MG63 (cell line): ENCODE data around the gene NUP62. TPM values are rescaled to one million over a fixed set of nuclear protein-coding genes. Genes with fewer than 3 reads are reported as not detected.
"Not testable (repeated sequence)": the region's sequence is repeated elsewhere in the genome, so short reads cannot be mapped to it uniquely, and the experiment has no call there.

Source experiments
- DNase-seq: peaks from one replicate; pipeline ENCODE4 v3.0.0-alpha.2; 2020
- H3K27me3 ChIP-seq: fragments of 250-450 bp; sonication (Bioruptor Pico); 2 replicates; pipeline ENCODE4 v1.5.1; 2020; ENCODE audit warnings: mild to moderate bottlenecking, moderate library complexity
- H3K36me3 ChIP-seq: fragments of 250-450 bp; sonication (Bioruptor Pico); 2 replicates; pipeline ENCODE4 v1.5.1; 2020; ENCODE audit warnings: mild to moderate bottlenecking, moderate library complexity
- H3K4me3 ChIP-seq: fragments of 250-450 bp; sonication (Bioruptor Pico); 2 replicates; pipeline ENCODE4 v1.5.1; 2020; ENCODE audit warnings: mild to moderate bottlenecking, moderate library complexity
- H3K9me3 ChIP-seq: fragments of 250-450 bp; sonication (Bioruptor Pico); 2 replicates; pipeline ENCODE4 v1.5.1; 2020; ENCODE audit warnings: mild to moderate bottlenecking, moderate library complexity
- total RNA-seq: library from RNA; depleted of rRNA; stranded (reverse); fragments of >200 nt; shearing (Covaris generic); gene quantifications from 2 replicates; pipeline ENCODE4 v1.2.3, GENCODE V29; 2014; ENCODE audit warnings: low replicate concordance

NUP62 gene
- total RNA-seq, 1 experiment from 2014 or later = 76.0 TPM

- Histone ChIP-seq H3K9me3 (no peaks in the 10 kb centered on the region), H3K27me3 (peaks cover under 1% of the 10 kb centered on the region), H3K36me3 (no peaks in the 10 kb centered on the region), H3K4me3 (no peak overlapping the region)
- no peak for DNase-seq
Observed at GRCh38 chr19:49956115-49956495, 26.8 kb upstream of the NUP62 start.

GRCh38 chr19:49954933-49955332 lies 25.6 kb upstream of the NUP62 start:
- no peaks in the 10 kb centered on the region for H3K9me3 ChIP-seq
- DNase-seq = no peak

DNA sequence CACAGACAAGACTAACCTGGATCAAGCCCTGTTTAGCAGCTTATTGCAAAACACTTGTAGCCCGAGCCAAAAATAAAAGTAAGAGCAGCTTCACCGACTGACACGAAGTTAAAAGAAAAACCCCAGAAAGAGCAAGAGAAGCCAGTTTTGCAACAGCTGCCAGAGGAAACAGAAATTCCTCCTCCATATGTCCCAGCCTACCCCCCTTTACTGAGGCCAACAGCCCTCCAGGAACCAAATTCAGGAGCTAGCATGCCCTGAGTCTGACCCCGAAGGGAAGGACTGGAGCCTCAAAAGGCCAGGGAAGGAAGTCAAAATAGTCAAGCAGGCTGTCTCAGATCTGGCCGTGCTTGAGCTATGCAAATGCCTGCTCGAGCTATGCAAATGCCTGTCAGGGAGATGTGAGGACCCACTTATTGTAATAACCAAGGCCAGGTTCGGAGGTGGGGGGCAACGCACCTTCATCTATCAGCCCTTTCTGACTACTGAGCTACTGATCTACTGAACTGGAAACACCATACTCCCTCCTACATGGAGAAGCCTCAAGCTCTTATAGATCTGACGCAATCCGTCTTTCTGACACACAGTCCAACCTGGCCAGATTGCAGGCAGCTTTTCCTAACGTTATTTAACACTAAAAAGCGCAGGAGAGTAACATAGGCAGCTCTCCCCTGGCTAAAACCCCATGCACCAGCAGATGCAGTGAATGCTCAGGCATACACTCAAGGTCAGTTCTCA lies 25.0 kb upstream of the NUP62 start:
- H3K4me3 ChIP-seq = no peak overlapping the region
- no peaks in the 10 kb centered on the region for H3K9me3 ChIP-seq
- H3K36me3 ChIP-seq = no peaks in the 10 kb centered on the region
- no peaks in the 10 kb centered on the region; the same call in none of the 2 replicates for H3K27me3 ChIP-seq
- no peak for DNase-seq

More at GRCh38 chr19:49954933-49955332, 25.6 kb upstream of the NUP62 start:
- Histone ChIP-seq H3K36me3 (no peaks in the 10 kb centered on the region), H3K27me3 (no peaks in the 10 kb centered on the region; the same call in none of the 2 replicates), H3K4me3 (no peak overlapping the region)

DNA sequence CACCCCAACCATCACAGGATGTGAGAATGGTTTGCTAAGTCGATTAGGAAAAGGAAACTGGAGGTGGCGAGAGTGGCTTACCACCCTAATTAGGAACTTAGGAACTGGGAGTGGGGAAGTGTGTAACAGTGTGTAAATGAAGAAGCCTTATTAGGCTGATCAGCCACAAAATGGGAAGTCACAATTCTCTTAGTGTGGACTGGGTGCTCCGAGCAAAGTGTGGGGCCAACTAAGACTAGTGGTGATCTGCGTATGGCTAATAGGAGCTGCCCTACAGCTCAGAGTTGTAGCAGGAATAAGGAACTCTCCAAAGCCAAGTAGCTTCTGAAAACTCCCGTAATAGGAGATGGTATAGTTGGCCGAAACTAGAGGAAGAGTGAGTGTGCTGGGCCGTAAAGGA lies 24.1 kb upstream of the NUP62 start:
- Histone ChIP-seq H3K9me3 (no peaks in the 10 kb centered on the region), H3K4me3 (no peak overlapping the region), H3K27me3 (no peaks in the 10 kb centered on the region; the same call in 1 of the 2 replicates), H3K36me3 (no peaks in the 10 kb centered on the region)
- DNase-seq = no peak

GRCh38 chr19:49952906-49953305 lies 23.6 kb upstream of the NUP62 start:
- H3K9me3 ChIP-seq = no peaks in the 10 kb centered on the region
- no peak overlapping the region for H3K4me3 ChIP-seq
- DNase-seq = no peak
- no peaks in the 10 kb centered on the region for H3K36me3 ChIP-seq
- no peaks in the 10 kb centered on the region; the same call in 1 of the 2 replicates for H3K27me3 ChIP-seq

- no peaks in the 10 kb centered on the region; the same call in 1 of the 2 replicates for H3K27me3 ChIP-seq
- no peak for DNase-seq
- no peak overlapping the region for H3K4me3 ChIP-seq
- H3K9me3 ChIP-seq = no peaks in the 10 kb centered on the region
- no peaks in the 10 kb centered on the region for H3K36me3 ChIP-seq
Observed at GRCh38 chr19:49952479-49952836, 23.2 kb upstream of the NUP62 start.

DNA sequence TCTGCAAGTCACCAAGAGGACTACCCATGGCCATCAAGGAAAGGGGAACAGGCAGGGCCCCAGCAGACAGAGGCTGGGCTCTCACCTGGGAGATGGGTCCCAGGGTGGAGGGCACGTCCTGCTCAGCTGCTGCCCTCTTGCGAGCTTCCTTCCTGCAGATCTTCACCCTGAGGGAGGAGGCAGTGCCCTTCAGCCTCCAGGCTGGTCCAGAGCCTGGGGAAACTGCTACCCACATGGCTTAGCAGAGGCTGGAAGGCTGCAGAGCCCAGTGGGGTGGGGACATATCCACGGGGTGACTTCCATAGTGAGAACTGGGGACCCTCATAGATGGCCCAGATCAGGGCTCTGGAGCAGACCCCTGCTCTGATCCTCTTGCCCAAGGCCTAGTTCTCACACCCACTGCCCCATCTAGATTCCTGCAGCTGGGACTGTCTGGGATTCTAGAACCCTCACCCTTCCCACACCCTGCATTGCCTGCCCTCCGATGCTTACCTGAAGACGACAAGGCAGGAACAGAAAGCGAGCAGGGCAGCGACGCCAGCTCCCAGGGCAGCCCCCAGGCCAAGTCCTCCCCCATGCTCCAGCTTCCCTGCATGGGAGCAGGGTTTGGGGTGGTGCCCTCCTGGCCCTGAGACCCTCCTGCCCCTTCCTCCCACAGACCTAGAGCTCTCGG lies 22.6 kb upstream of the NUP62 start:
- no peak for DNase-seq
- Histone ChIP-seq H3K36me3 (no peaks in the 10 kb centered on the region), H3K27me3 (no peaks in the 10 kb centered on the region; the same call in 1 of the 2 replicates), H3K9me3 (no peaks in the 10 kb centered on the region), H3K4me3 (no peak overlapping the region)

DNA sequence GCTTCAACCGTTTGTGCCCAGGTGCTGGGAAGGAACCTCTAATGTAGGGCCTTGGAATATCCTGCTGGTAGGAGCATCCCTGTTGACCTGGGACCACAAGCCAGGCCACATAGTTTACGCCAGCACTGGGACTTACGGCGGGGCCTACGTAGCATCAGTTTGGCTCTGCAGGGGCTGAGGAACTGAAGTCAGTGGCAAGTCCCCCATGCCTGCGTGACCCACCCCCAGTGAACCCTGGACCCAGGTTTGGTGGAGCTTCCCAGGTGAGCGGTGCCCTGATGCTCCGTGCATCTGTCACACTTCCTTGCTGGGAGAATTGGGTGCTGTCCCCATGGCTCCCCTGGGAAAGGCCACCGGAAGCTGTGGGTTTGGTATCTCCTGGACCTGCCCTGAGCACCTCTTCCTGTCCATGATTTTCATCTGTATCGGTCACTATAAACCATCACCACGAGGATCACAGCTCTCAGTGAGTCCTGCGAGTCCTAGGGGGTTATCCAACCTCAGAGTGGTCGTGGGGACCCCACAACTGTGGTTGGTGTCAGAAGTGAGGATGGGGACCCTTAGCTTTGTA lies 21.7 kb upstream of the NUP62 start:
- H3K27me3 ChIP-seq = peaks cover 4% of the 10 kb centered on the region; the same call in 1 of the 2 replicates
- H3K4me3 ChIP-seq = no peak overlapping the region
- H3K9me3 ChIP-seq = no peaks in the 10 kb centered on the region
- no peak for DNase-seq
- H3K36me3 ChIP-seq = no peaks in the 10 kb centered on the region

DNA sequence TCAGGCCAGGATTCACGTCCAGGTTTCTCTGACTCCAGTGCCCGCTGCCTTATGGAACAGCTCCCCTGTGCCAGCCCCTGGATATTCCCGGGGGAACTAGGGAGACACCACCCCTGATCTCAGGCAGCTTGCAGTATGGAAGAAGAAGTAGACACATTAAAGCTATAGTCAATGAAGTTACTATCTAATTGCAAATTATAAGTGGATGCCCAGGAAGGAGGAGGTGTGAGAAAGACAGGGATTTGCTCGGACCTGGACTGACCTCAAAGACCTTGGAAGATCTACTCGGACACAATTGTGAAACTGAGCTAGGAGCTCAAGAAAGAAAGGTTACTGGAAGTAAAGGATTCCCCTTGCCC lies 21.3 kb upstream of the NUP62 start:
- no peak overlapping the region for H3K4me3 ChIP-seq
- no peaks in the 10 kb centered on the region for H3K9me3 ChIP-seq
- H3K27me3 ChIP-seq = peaks cover 4% of the 10 kb centered on the region; the same call in 1 of the 2 replicates
- DNase-seq = no peak
- no peaks in the 10 kb centered on the region for H3K36me3 ChIP-seq

DNA sequence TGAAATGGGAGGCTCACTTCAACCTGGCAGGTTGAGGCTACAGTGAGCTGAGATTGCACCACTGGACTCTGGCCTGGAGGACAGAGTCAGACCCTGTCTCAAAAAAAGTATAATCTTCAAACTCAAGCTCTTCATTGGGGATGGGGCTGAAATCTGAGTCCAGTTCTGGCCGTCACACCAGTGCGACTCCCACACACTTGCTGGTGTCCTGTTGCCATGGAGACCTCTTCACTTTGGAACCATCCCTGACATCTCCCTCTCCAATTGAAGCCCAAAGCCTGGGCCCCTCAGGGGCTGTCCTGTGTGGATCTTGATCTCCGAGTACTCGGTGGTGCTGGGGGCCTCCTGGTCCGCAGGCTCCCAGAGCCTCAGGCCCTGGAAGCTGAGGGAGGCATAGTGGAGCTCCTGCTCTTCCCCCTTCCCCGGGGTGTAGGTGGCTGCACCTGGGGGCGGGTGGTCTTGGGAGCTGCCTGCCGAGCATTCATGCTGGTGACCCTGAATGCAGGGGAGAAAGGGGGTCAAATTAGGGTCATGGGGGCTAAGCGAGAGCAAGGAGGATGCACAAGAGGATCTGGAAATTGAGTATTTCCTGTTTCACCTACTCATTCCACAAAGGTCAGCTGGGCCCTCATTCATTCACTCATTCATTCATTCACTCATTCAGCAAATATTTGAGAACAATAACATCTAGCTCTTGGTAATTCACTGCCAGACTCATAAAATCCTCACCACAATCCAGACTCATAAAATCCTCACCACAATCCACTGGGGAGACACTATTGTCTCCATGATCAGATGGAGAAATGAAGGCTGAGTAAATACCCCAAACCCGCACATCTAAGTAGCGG lies 20.7 kb upstream of the NUP62 start:
- H3K4me3 ChIP-seq = no peak overlapping the region
- H3K9me3 ChIP-seq = no peaks in the 10 kb centered on the region
- peaks cover 4% of the 10 kb centered on the region; the same call in 1 of the 2 replicates for H3K27me3 ChIP-seq
- no peak for DNase-seq
- no peaks in the 10 kb centered on the region for H3K36me3 ChIP-seq

DNA sequence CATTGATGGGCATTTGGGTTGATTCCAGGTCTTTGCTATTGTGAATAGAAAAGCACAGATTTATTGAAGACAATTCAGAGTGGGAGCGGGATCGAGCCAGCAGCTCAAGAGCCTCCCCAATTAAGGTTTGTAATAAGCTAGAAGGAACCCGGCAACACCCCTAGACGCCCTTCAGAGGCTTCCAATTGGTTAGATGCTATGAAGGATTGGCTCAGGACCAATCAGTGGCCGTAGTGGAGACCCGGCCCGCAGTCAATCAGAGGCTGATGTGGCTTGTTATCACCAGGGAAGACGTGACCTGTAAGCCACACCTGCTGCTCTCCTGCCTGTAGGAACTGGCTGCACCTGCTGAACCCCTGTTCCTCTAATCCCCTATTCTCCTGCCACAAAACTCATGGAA lies 17.1 kb upstream of the NUP62 start:
- Histone ChIP-seq H3K4me3 (no peak overlapping the region), H3K36me3 (no peaks in the 10 kb centered on the region), H3K9me3 (no peaks in the 10 kb centered on the region), H3K27me3 (peaks cover 4% of the 10 kb centered on the region; the same call in 1 of the 2 replicates)
- DNase-seq = no peak

DNA sequence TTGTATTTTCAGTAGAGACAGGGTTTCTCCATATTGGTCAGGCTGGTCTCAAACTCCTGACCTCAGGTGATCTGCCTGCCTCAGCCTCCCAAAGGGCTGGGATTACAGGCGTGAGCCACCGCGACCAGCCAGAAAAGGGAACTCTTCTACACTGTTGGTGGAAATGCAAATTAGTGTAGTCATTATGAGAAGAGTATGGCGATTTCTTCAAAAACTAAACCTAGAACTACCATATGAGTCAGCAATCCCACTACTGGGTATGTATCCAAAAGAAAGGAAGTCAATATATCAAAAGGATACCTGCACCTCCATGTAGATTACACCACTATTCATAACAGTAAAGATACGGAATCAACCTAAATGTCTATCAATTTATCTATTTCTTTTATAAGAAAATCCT lies 15.3 kb upstream of the NUP62 start:
- H3K4me3 ChIP-seq, H3K9me3 ChIP-seq, H3K36me3 ChIP-seq, DNase-seq, H3K27me3 ChIP-seq: not testable (repeated sequence)

- H3K9me3 ChIP-seq = no peaks in the 10 kb centered on the region
- H3K4me3 ChIP-seq = no peak overlapping the region
- no peaks in the 10 kb centered on the region; the same call in 1 of the 2 replicates for H3K36me3 ChIP-seq
- H3K27me3 ChIP-seq = no peaks in the 10 kb centered on the region
- no peak for DNase-seq
Observed at GRCh38 chr19:49940482-49940791, 11.1 kb upstream of the NUP62 start.

DNA sequence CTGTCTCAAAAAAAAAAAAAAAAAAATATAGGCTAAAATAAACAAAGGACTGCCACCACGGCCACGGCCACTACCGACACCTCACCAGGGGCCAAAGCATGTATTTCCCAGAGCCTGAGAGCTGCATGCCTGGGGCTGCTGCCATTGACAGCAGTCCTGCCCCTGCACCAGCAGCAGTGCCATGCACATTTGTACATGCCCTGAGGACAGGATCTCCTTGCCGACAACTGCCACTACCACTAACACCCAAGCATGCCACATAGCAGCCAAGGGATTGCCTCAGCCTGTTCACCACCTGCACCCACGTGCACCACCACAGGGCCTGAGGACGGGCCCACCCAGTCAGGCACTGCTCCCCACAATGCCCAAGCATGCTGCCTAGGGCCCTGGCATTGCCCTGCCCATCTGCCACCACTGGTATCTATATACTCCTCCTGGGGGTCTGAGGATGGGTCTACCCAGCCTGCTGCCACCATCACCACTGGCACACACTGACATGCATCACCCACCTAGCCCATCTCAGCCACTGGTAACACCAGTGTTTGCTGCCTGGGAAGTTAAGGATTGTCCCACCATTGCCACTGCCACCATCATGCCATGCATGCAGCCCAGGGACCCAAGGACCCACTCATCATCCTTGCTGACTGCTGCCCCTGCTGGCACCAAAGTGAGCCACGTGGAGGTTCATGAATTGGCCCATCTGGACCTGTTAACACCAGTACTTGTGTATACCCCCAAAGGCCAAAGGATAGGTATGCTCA lies 10.6 kb upstream of the NUP62 start:
- no peak for DNase-seq
- Histone ChIP-seq H3K27me3 (no peaks in the 10 kb centered on the region), H3K36me3 (no peaks in the 10 kb centered on the region; the same call in 1 of the 2 replicates), H3K4me3 (no peak overlapping the region), H3K9me3 (no peaks in the 10 kb centered on the region)

DNA sequence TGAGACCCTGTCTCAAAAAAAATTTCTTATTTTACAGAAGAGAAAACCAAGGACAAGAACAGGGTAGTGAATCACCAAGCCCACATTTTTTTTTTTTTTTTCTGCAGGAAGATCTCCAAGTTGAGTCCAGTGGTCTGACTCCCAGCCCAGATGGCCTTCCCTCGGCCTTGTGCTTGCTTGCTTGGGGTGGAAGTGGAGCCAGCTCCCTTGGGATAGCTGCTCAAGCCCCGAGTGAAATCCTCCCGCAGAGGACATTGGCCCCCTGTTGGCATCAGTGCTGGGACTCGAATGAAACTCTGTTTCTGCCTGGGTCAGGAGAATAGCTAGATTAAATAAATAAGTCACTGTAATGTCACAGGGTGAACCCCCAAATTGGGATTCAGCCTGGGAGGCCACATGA lies 9.4 kb upstream of the NUP62 start:
- no peak for DNase-seq
- no peaks in the 10 kb centered on the region for H3K9me3 ChIP-seq
- H3K4me3 ChIP-seq = no peak overlapping the region
- no peaks in the 10 kb centered on the region for H3K27me3 ChIP-seq
- peaks cover 2% of the 10 kb centered on the region; the same call in 1 of the 2 replicates for H3K36me3 ChIP-seq

DNA sequence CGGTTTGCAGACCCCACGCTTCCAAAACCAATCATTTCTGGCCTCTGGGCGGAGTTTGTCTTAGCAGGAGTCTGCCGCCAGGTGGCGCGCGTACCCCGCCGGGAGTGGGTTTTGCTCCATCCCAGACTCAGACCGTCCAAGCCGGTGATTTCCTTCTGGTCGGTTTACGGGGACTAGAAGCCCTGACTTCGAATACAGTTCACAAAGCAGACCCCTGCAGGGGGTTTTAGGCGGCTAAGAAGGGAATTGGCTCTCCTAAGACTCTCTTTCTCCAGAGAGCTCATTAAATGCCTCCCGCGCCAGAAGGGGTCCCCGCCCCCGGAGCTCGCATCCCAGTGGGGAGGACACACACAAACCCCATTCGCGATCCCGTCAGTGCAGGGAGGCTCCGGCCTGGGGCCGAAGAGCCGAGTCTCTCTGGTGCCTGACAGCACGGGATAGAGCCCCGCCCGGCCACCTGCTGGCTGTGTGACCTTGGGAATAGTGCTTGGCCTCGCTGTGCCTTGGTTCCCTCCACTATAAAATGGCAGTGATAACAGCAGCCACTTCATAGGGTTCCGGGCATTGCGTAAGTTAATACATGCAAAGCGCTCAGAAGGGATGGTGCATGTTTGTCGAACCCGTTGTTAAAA lies 8.6 kb upstream of the NUP62 start:
- Histone ChIP-seq H3K36me3 (peaks cover 4% of the 10 kb centered on the region; the same call in 1 of the 2 replicates), H3K27me3 (no peaks in the 10 kb centered on the region), H3K9me3 (no peaks in the 10 kb centered on the region), H3K4me3 (peak overlapping the region; percentile 55)
- peak; percentile 67 for DNase-seq
